ENCODE measurements around the gene FZD7.

FZD7 gene

GRCh38 chr2:201999279-201999678 is 34.4 kb upstream of the FZD7 start:
- no peak overlapping the region for H3K4me3 ChIP-seq (ENCODE audit: low read length)
- H3K4me1 ChIP-seq (ENCODE audit: control insufficient read depth, insufficient read depth, low read length), result no peaks in the 10 kb centered on the region
- no peak overlapping the region for H3K4me2 ChIP-seq (ENCODE audit: low read length)
- no peaks in the 10 kb centered on the region for H3K9me3 ChIP-seq (replicated peaks; ENCODE audit: low read length)
- H3K27me3 ChIP-seq (ENCODE audit: control insufficient read depth, insufficient read depth, low read length), result no peaks in the 10 kb centered on the region
- no peaks in the 10 kb centered on the region for H3K36me3 ChIP-seq (ENCODE audit: insufficient read depth, low read length)
- H3K9ac ChIP-seq (ENCODE audit: low read depth, low read length), result no peak overlapping the region

GRCh38 chr2:202001826-202002225 is 31.8 kb upstream of the FZD7 start:
- Histone ChIP-seq H3K4me3 (ENCODE audit: low read length) (no peak overlapping the region), H3K27me3 (ENCODE audit: control insufficient read depth, insufficient read depth, low read length) (peaks cover 11% of the 10 kb centered on the region), H3K9ac (ENCODE audit: low read depth, low read length) (no peak overlapping the region), H3K4me2 (ENCODE audit: low read length) (no peak overlapping the region), H3K9me3 (replicated peaks; ENCODE audit: low read length) (no peaks in the 10 kb centered on the region), H3K4me1 (ENCODE audit: control insufficient read depth, insufficient read depth, low read length) (no peaks in the 10 kb centered on the region), H3K36me3 (ENCODE audit: insufficient read depth, low read length) (no peaks in the 10 kb centered on the region)

GRCh38 chr2:202002381-202002780 is 31.3 kb upstream of the FZD7 start:
- H3K27me3 ChIP-seq (ENCODE audit: control insufficient read depth, insufficient read depth, low read length), result peaks cover 13% of the 10 kb centered on the region
- H3K4me3 ChIP-seq (ENCODE audit: low read length), result no peak overlapping the region
- no peak overlapping the region for H3K9ac ChIP-seq (ENCODE audit: low read depth, low read length)
- H3K4me1 ChIP-seq (ENCODE audit: control insufficient read depth, insufficient read depth, low read length), result no peaks in the 10 kb centered on the region
- no peak overlapping the region for H3K4me2 ChIP-seq (ENCODE audit: low read length)
- no peaks in the 10 kb centered on the region for H3K9me3 ChIP-seq (replicated peaks; ENCODE audit: low read length)
- H3K36me3 ChIP-seq (ENCODE audit: insufficient read depth, low read length), result no peaks in the 10 kb centered on the region

- Histone ChIP-seq H3K9me3 (replicated peaks; ENCODE audit: low read length) (no peaks in the 10 kb centered on the region), H3K4me3 (ENCODE audit: low read length) (no peak overlapping the region), H3K9ac (ENCODE audit: low read depth, low read length) (no peak overlapping the region), H3K36me3 (ENCODE audit: insufficient read depth, low read length) (no peaks in the 10 kb centered on the region), H3K27me3 (ENCODE audit: control insufficient read depth, insufficient read depth, low read length) (peaks cover 14% of the 10 kb centered on the region), H3K4me2 (ENCODE audit: low read length) (no peak overlapping the region), H3K4me1 (ENCODE audit: control insufficient read depth, insufficient read depth, low read length) (no peaks in the 10 kb centered on the region)
Measured at GRCh38 chr2:202005272-202005887, 28.3 kb upstream of the FZD7 start.

- no peaks in the 10 kb centered on the region for H3K9me3 ChIP-seq (replicated peaks; ENCODE audit: low read length)
- H3K4me3 ChIP-seq (ENCODE audit: low read length), result no peak overlapping the region
- no peak overlapping the region for H3K9ac ChIP-seq (ENCODE audit: low read depth, low read length)
- no peak overlapping the region for H3K4me2 ChIP-seq (ENCODE audit: low read length)
- H3K4me1 ChIP-seq (ENCODE audit: control insufficient read depth, insufficient read depth, low read length), result no peaks in the 10 kb centered on the region
- peaks cover 20% of the 10 kb centered on the region for H3K27me3 ChIP-seq (ENCODE audit: control insufficient read depth, insufficient read depth, low read length)
- no peaks in the 10 kb centered on the region for H3K36me3 ChIP-seq (ENCODE audit: insufficient read depth, low read length)
Measured at GRCh38 chr2:202006301-202006700, 27.4 kb upstream of the FZD7 start.

- Histone ChIP-seq H3K9me3 (replicated peaks; ENCODE audit: low read length) (no peaks in the 10 kb centered on the region), H3K27me3 (ENCODE audit: control insufficient read depth, insufficient read depth, low read length) (peaks cover 21% of the 10 kb centered on the region), H3K4me3 (ENCODE audit: low read length) (no peak overlapping the region), H3K4me1 (ENCODE audit: control insufficient read depth, insufficient read depth, low read length) (no peaks in the 10 kb centered on the region), H3K36me3 (ENCODE audit: insufficient read depth, low read length) (no peaks in the 10 kb centered on the region), H3K9ac (ENCODE audit: low read depth, low read length) (no peak overlapping the region), H3K4me2 (ENCODE audit: low read length) (no peak overlapping the region)
Measured at GRCh38 chr2:202007015-202007982, 26.4 kb upstream of the FZD7 start.

GRCh38 chr2:202007983-202008354 is 25.7 kb upstream of the FZD7 start:
- Histone ChIP-seq H3K36me3 (ENCODE audit: insufficient read depth, low read length) (no peaks in the 10 kb centered on the region), H3K27me3 (ENCODE audit: control insufficient read depth, insufficient read depth, low read length) (peaks cover 25% of the 10 kb centered on the region)

GRCh38 chr2:202009019-202009481 is 24.6 kb upstream of the FZD7 start:
- H3K9ac ChIP-seq (ENCODE audit: low read depth, low read length), result no peak overlapping the region
- H3K27me3 ChIP-seq (ENCODE audit: control insufficient read depth, insufficient read depth, low read length), result peaks cover 26% of the 10 kb centered on the region
- H3K4me1 ChIP-seq (ENCODE audit: control insufficient read depth, insufficient read depth, low read length), result no peaks in the 10 kb centered on the region
- H3K36me3 ChIP-seq (ENCODE audit: insufficient read depth, low read length), result no peaks in the 10 kb centered on the region
- no peaks in the 10 kb centered on the region for H3K9me3 ChIP-seq (replicated peaks; ENCODE audit: low read length)
- H3K4me3 ChIP-seq (ENCODE audit: low read length), result no peak overlapping the region
- H3K4me2 ChIP-seq (ENCODE audit: low read length), result no peak overlapping the region

More at GRCh38 chr2:202007983-202008354, 25.7 kb upstream of the FZD7 start:
- Histone ChIP-seq H3K9ac (ENCODE audit: low read depth, low read length) (no peak overlapping the region), H3K4me3 (ENCODE audit: low read length) (no peak overlapping the region), H3K9me3 (replicated peaks; ENCODE audit: low read length) (no peaks in the 10 kb centered on the region), H3K4me1 (ENCODE audit: control insufficient read depth, insufficient read depth, low read length) (no peaks in the 10 kb centered on the region), H3K4me2 (ENCODE audit: low read length) (no peak overlapping the region)

- no peak overlapping the region for H3K4me3 ChIP-seq (ENCODE audit: low read length)
- H3K9ac ChIP-seq (ENCODE audit: low read depth, low read length), result no peak overlapping the region
- peaks cover 29% of the 10 kb centered on the region for H3K27me3 ChIP-seq (ENCODE audit: control insufficient read depth, insufficient read depth, low read length)
- no peaks in the 10 kb centered on the region for H3K4me1 ChIP-seq (ENCODE audit: control insufficient read depth, insufficient read depth, low read length)
- no peaks in the 10 kb centered on the region for H3K9me3 ChIP-seq (replicated peaks; ENCODE audit: low read length)
- H3K36me3 ChIP-seq (ENCODE audit: insufficient read depth, low read length), result no peaks in the 10 kb centered on the region
- H3K4me2 ChIP-seq (ENCODE audit: low read length), result no peak overlapping the region
Measured at GRCh38 chr2:202009581-202009980, 24.1 kb upstream of the FZD7 start.

- H3K4me1 ChIP-seq (ENCODE audit: control insufficient read depth, insufficient read depth, low read length), result no peaks in the 10 kb centered on the region
- H3K9me3 ChIP-seq (replicated peaks; ENCODE audit: low read length), result no peaks in the 10 kb centered on the region
- H3K36me3 ChIP-seq (ENCODE audit: insufficient read depth, low read length), result no peaks in the 10 kb centered on the region
- no peak overlapping the region for H3K9ac ChIP-seq (ENCODE audit: low read depth, low read length)
- H3K4me2 ChIP-seq (ENCODE audit: low read length), result no peak overlapping the region
- peaks cover 20% of the 10 kb centered on the region for H3K27me3 ChIP-seq (ENCODE audit: control insufficient read depth, insufficient read depth, low read length)
- no peak overlapping the region for H3K4me3 ChIP-seq (ENCODE audit: low read length)
Measured at GRCh38 chr2:202014318-202014717, 19.3 kb upstream of the FZD7 start.

GRCh38 chr2:202014759-202015211 is 18.9 kb upstream of the FZD7 start:
- no peak overlapping the region for H3K4me3 ChIP-seq (ENCODE audit: low read length)

More at GRCh38 chr2:202014759-202015211, 18.9 kb upstream of the FZD7 start:
- no peaks in the 10 kb centered on the region for H3K4me1 ChIP-seq (ENCODE audit: control insufficient read depth, insufficient read depth, low read length)
- no peak overlapping the region for H3K9ac ChIP-seq (ENCODE audit: low read depth, low read length)
- no peaks in the 10 kb centered on the region for H3K9me3 ChIP-seq (replicated peaks; ENCODE audit: low read length)
- no peaks in the 10 kb centered on the region for H3K36me3 ChIP-seq (ENCODE audit: insufficient read depth, low read length)
- H3K27me3 ChIP-seq (ENCODE audit: control insufficient read depth, insufficient read depth, low read length), result peaks cover 23% of the 10 kb centered on the region
- no peak overlapping the region for H3K4me2 ChIP-seq (ENCODE audit: low read length)
